Head of caudate nucleus (tissue), 42 donors: Measurements from ENCODE around the gene TAB3.

Source experiments
- DNase-seq, 42 donors: peaks; one replicate each; pipeline versions ENCODE4 v3.0.0 to v3.0.0-alpha.2; 2020 to 2021; ENCODE audit warnings: mixed read lengths in 7 of 42
- intact Hi-C: fragments of 100-400 bp; cut with DNase I; formaldehyde crosslinking; loops from one replicate; pipeline ENCODE4 v1.15.0; 2022

Gene TAB3

GRCh38 chrX:30889147-30890140 lies at the start of gene TAB3:
Gene TAB3, minus strand, starts transcription at chrX:30889254. Its CDS starts 29,666 bp downstream, at chrX:30859588.
- peak; percentile 78 to 95 (median 88) for DNase-seq
- intact Hi-C loops = no loop called here

- DNase-seq = no peak
Observed at GRCh38 chrX:30938295-30938694, 49.2 kb upstream of the TAB3 start.

GRCh38 chrX:30935985-30936384 lies 46.9 kb upstream of the TAB3 start:
- intact Hi-C loops = no loop called here
- DNase-seq = peak in 1 of 42 donors; percentile 6

More at GRCh38 chrX:30938295-30938694, 49.2 kb upstream of the TAB3 start:
- intact Hi-C loops = no loop called here

DNA sequence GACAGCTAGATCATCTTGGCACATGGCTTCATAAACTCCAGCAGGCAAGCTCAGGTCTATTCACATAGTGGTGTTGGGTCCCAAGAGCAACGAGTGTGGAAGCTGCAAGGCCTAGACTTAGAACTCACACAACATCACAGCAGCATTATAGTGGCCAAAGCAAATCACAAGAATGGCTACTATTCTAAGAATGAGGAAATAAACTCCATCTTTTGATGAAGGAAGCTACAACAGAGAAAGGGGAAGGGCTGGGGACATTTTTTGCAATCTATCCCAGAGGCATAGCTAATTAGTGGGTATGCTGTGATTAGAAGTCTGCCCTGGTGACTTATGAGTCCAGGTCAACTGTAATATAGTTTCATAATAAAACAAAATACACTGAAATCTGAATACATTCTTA lies 42.9 kb upstream of the TAB3 start:
- intact Hi-C loops = no loop called here
- DNase-seq = no peak

DNA sequence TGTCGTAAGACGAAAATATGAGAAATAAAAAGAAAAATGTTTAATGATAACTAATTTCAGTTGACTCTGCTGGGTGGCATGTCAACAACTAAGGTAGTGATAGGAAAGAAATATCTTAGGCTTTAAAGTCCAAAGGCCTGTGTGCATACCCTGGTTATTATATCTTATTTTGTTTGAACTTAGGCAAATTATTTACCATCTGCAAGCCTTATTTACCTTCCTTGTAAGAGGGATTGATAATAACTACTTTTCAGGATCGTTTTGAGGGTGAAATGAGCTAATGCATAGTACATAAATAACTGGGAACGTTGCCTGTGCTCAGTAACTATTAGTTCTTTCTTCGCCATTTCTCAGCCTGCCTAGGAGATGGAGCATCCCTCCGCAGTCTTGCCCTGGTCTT lies 41.6 kb upstream of the TAB3 start:
- no peak for DNase-seq
- intact Hi-C loops = no loop called here

DNA sequence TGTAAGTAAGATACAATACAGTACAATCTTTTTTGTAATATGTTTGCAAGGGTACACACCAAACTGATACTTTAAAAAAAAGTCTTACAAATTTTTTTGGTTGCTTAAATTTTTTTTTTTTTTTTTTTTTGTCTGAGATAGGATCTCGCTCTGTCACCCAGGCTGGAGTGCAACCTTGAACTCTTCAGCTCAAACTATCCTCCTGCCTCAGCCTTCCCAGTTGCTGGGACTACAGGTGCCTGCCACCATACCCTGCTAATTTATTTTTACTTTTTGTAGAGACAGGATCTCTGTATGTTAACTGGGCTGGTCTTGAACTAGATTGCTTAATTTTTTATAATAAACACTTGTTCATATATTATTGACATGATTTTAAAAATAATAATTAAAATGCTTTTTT lies 41.1 kb upstream of the TAB3 start:
- intact Hi-C loops = no loop called here
- no peak for DNase-seq

DNA sequence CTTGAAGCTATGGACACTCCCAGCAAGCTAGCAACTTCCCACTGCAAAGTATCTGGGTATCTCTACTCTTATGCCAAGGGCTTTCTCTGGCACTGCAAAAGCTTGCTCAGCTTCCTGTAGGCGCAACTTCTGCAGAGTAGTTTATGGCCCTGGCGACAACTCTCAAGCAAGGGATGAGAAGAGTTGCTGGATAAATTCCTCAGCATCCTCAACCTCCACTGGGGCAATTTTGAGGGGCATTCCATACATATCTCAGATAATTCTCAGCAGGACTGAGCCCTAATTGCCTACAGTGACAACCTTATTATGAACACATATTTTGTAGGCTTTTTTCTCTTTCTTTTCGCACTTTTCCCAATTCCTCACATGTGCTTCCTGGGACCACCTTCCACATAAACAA lies 31.2 kb upstream of the TAB3 start:
- intact Hi-C loops = no loop called here

GRCh38 chrX:30918480-30918879 lies 29.4 kb upstream of the TAB3 start:
- intact Hi-C loops = no loop called here

More for the DNA sequence above, 31.2 kb upstream of the TAB3 start:
- DNase-seq = no peak

GRCh38 chrX:30913492-30913891 lies 24.4 kb upstream of the TAB3 start:
- DNase-seq = no peak
- intact Hi-C loops = no loop called here

More at GRCh38 chrX:30918480-30918879, 29.4 kb upstream of the TAB3 start:
- no peak for DNase-seq

DNA sequence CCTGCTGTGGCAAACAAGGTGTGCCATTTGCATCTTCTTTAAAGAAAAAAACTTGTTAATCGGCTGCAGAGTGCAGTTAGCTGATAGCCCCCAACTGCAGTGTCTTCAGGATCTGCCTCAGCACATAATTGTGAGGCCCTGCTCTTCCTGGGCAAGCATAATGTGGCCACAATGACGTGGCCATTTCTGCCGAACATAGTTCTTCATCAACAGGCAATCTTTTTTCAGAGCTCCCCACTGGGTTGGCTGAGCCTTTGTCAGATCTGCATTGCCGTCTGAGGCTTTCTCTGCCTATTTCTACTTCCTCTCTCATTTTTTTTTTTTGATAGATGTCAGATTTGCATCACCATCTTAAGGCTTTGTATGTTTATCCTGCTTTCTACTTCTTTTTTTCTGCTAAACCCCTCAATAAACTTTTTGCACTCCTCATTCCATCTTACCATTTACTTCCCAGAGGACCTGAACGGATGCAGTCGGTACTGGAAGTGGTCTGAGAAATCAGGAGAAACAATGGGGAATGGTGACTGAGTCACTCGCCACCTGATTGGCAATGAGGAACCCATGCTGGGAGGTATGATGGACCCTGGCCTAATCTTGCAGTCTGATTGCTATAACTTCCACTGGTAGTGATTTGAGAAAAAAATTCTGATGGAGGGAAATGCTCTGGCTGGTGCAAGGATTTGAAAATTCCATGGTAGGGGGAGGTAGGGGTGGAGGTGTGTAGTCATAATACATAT lies 21.2 kb upstream of the TAB3 start:
- intact Hi-C loops = no loop called here
- no peak for DNase-seq

DNA sequence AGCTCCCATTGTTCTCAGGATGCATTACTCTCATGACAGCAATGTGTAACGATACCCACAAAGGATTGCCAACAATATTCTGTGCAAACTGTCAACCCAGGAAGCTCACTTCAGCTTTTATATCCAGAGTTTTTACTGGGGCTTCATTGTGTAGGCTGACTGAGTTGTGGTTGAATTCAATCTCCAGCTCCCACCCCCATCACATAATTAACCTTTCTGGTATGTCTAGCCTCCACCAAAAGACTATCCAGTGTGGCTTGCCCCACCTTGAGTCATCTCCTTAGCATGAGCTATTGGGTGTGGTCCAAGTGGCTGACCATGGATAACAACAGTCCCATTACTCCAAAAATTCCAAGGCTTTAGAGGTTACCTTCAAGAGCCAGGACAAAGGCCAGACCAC lies 17.7 kb upstream of the TAB3 start:
- DNase-seq = no peak
- intact Hi-C loops = no loop called here

DNA sequence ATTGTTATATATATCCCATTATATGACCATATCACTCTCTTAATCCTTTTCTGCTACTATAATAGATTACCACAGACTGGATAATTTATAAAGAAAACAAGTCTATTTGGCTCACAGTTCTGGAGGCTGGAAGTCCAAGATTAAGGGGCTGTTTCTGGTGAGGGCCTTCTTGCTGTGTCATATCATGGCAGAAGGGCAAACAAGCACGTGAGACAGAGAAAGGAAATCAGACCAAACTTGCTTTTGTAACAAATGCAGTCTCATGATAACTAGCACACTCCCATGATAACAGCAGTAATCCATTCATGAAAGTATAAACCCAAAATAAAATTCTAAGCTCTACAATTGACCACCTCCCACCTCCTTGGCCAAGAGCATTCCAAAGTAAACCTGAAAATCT lies 16.3 kb upstream of the TAB3 start:
- intact Hi-C loops = no loop called here
- DNase-seq = no peak

GRCh38 chrX:30904632-30905031 lies 15.6 kb upstream of the TAB3 start:
- intact Hi-C loops = no loop called here
- DNase-seq = no peak

- intact Hi-C loops = no loop called here
- no peak for DNase-seq
Observed at GRCh38 chrX:30904186-30904585, 15.1 kb upstream of the TAB3 start.

DNA sequence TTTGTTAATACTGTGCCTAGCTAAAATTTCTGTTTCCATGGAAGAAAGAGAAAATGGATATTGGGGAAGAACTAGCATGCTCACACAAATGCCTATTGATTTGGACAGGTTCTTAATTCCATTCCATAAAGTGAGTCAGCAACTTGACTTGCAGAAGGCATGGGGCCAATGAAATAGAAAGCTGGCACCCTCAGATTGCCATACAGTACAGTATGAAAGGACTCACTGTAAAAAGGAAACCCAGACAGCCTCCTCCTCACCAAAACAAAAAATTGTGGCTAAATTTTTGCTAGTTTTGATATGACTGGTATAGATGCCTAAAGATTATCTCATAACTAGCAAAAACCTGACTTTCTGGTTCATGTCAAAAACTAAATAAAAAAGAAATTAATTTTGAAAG lies 11.2 kb upstream of the TAB3 start:
- intact Hi-C loops = no loop called here
- no peak for DNase-seq

- DNase-seq = no peak
- intact Hi-C loops = no loop called here
Observed at GRCh38 chrX:30898886-30899285, 9.8 kb upstream of the TAB3 start.

DNA sequence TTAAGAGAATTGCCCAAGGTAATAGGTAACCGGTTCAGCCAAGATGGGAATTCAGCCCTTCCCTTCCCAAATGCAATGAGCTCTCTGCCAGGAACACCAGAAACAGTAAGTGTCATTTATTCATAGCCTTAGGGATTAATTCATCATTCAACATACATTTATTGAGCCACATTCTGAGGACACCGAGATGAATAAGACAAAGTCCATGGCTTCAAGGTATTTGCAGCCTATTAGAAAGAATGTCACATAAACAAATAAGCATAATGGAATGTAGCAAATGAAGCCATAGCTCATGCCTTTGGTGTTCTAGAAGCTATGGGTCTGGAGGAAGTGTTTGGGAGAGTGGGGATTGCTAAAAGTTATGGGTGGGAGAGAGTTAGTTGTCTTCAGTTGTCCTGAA lies 6.3 kb upstream of the TAB3 start:
- intact Hi-C loops = no loop called here
- no peak for DNase-seq

GRCh38 chrX:30893206-30893605 lies 4.2 kb upstream of the TAB3 start:
- no peak for DNase-seq
- intact Hi-C loops = no loop called here

- no peak for DNase-seq
- intact Hi-C loops = no loop called here
Observed at GRCh38 chrX:30892591-30892990, 3.5 kb upstream of the TAB3 start.

GRCh38 chrX:30888526-30889146 lies 418 bp downstream of the TAB3 start:
- DNase-seq = peak in 30 of 42 donors; percentile 1 to 45 (median 13)
- intact Hi-C loops = no loop called here
